Activated T-helper 17 cell treated with anti-CD3 and anti-CD28 coated beads, Interleukin-2, amount 50 U/mL, for 72 hours (primary cell): ENCODE results near the gene ZNF460. TPM values are rescaled to one million over a fixed set of nuclear protein-coding genes. Genes with fewer than 3 reads are reported as not detected.
A peak's percentile ranks its signal among the peaks of the same experiment; 100 is the strongest.

Source experiments
- ATAC-seq: fragments of 150-1000 bp; cut with Tn5 transposase; replicated peaks from 2 replicates; pipeline ENCODE4 v1.10.0; 2021; ENCODE audit warnings: mild to moderate bottlenecking, moderate library complexity
- H3K27ac Mint-ChIP-seq: one replicate; pipeline ENCODE4 v1.8.0; 2022; ENCODE audit warnings: mixed read lengths
- H3K27me3 Mint-ChIP-seq: one replicate; pipeline ENCODE4 v1.8.0; 2022; ENCODE audit warnings: mixed read lengths
- H3K36me3 Mint-ChIP-seq: one replicate; pipeline ENCODE4 v1.8.0; 2022; ENCODE audit warnings: low read depth, mild to moderate bottlenecking, mixed read lengths
- H3K4me1 Mint-ChIP-seq: one replicate; pipeline ENCODE4 v1.8.0; 2022; ENCODE audit warnings: mixed read lengths
- H3K4me3 Mint-ChIP-seq: one replicate; pipeline ENCODE4 v1.8.0; 2022; ENCODE audit warnings: mild to moderate bottlenecking, mixed read lengths
- H3K9me3 Mint-ChIP-seq: one replicate; pipeline ENCODE4 v1.8.0; 2022; ENCODE audit warnings: mixed read lengths
- total RNA-seq, 2 donors: library from RNA; stranded (reverse); gene quantifications; one replicate each; pipeline ENCODE4 v1.2.3, GENCODE V29; 2022

Gene ZNF460
- total RNA-seq, 2 donors from 2014 or later = 90.0 to 130 TPM

- Mint-ChIP-seq H3K9me3 (peaks cover 8% of the 10 kb centered on the region), H3K36me3 (peaks cover 46% of the 10 kb centered on the region), H3K27me3 (no peaks in the 10 kb centered on the region), H3K4me1 (peaks cover 5% of the 10 kb centered on the region), H3K27ac (no peak overlapping the region), H3K4me3 (no peak overlapping the region)
- ATAC-seq = no peak
Observed at GRCh38 chr19:57302727-57303401, 22.6 kb downstream of the ZNF460 start.

DNA sequence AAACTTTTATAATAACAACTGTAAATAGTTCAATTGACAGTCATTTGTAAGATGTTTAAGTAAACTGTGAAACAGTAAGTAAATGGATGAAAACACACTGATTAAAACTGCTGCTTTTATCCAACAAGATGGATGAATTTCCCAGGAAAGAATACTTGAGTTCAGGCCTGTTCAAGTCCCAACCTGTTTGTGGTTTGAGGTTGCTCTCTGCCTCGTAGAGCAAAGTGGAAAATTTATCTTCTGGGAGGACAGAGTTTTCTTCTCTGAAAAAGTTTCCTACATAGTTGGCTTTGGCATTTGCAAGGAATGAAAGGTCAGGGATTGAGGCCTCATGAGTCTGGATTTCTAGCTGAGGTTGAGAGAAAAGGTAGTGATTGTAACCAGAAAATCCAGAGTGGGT, 24.8 kb downstream of the ZNF460 start:
- Mint-ChIP-seq H3K36me3 (peaks cover 44% of the 10 kb centered on the region), H3K4me3 (no peak overlapping the region), H3K27ac (no peak overlapping the region), H3K9me3 (peaks cover 7% of the 10 kb centered on the region), H3K27me3 (no peaks in the 10 kb centered on the region), H3K4me1 (peaks cover 4% of the 10 kb centered on the region)
- no peak for ATAC-seq

GRCh38 chr19:57308514-57308913, 28.2 kb downstream of the ZNF460 start:
- no peaks in the 10 kb centered on the region for H3K27me3 Mint-ChIP-seq
- no peak overlapping the region for H3K4me3 Mint-ChIP-seq
- ATAC-seq = no peak
- H3K9me3 Mint-ChIP-seq = peaks cover 9% of the 10 kb centered on the region
- no peaks in the 10 kb centered on the region for H3K4me1 Mint-ChIP-seq
- no peak overlapping the region for H3K27ac Mint-ChIP-seq
- peaks cover 12% of the 10 kb centered on the region for H3K36me3 Mint-ChIP-seq

- H3K36me3 Mint-ChIP-seq = no peaks in the 10 kb centered on the region
- ATAC-seq = no peak
- peaks cover 7% of the 10 kb centered on the region for H3K27me3 Mint-ChIP-seq
- no peaks in the 10 kb centered on the region for H3K4me1 Mint-ChIP-seq
- H3K4me3 Mint-ChIP-seq = no peak overlapping the region
- H3K9me3 Mint-ChIP-seq = peaks cover 9% of the 10 kb centered on the region
- H3K27ac Mint-ChIP-seq = no peak overlapping the region
Observed at GRCh38 chr19:57310792-57311191, 30.5 kb downstream of the ZNF460 start.

DNA sequence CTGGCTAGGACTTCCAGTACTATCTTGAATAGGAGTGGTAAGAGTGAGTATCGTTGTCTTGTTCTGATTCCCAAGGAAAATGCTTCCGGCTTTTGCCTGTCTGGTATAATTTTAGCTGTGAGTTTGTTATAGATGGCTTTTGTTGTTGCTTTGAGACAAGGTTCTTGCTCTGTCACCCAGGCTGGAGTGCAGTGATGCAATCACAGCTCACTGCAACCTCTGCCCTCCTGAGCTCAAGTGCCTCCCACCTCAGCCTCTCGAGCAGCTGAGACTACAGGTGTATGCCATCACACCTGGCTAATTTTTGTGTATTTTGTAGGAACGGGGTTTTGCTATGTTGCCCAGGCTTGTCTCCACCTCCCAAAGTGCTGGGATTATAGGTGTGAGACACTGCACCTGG, 33.9 kb downstream of the ZNF460 start:
- no peak for ATAC-seq
- Mint-ChIP-seq H3K27me3 (peaks cover 23% of the 10 kb centered on the region), H3K27ac (no peak overlapping the region), H3K9me3 (peaks cover 10% of the 10 kb centered on the region), H3K4me1 (no peaks in the 10 kb centered on the region), H3K36me3 (no peaks in the 10 kb centered on the region), H3K4me3 (no peak overlapping the region)

GRCh38 chr19:57317503-57317902, 37.2 kb downstream of the ZNF460 start:
- peaks cover 5% of the 10 kb centered on the region for H3K9me3 Mint-ChIP-seq
- H3K4me3 Mint-ChIP-seq = no peak overlapping the region
- H3K4me1 Mint-ChIP-seq = peaks cover 8% of the 10 kb centered on the region
- no peak for ATAC-seq
- H3K36me3 Mint-ChIP-seq = peaks cover 2% of the 10 kb centered on the region
- peaks cover 23% of the 10 kb centered on the region for H3K27me3 Mint-ChIP-seq
- H3K27ac Mint-ChIP-seq = no peak overlapping the region

GRCh38 chr19:57319869-57320179, 39.5 kb downstream of the ZNF460 start:
- Mint-ChIP-seq H3K27me3 (peaks cover 23% of the 10 kb centered on the region), H3K4me3 (peak overlapping the region; percentile 94), H3K9me3 (peaks cover 10% of the 10 kb centered on the region), H3K4me1 (peaks cover 12% of the 10 kb centered on the region), H3K27ac (peak overlapping the region; percentile 94), H3K36me3 (peaks cover 25% of the 10 kb centered on the region)
- ATAC-seq = peak; percentile 1

- peak within 1 kb of the TSS; percentile 94 for H3K27ac Mint-ChIP-seq
- H3K9me3 Mint-ChIP-seq = peaks cover 13% of the 10 kb centered on the region
- H3K27me3 Mint-ChIP-seq = peaks cover 20% of the 10 kb centered on the region
- peak within 1 kb of the TSS; percentile 94 for H3K4me3 Mint-ChIP-seq
- H3K4me1 Mint-ChIP-seq = peaks cover 12% of the 10 kb centered on the region
- ATAC-seq = peak; percentile 100
- H3K36me3 Mint-ChIP-seq = peaks cover 31% of the 10 kb centered on the region
Observed at GRCh38 chr19:57320180-57321084, 40.1 kb downstream of the ZNF460 start, which contains the start of gene ZNF543. ZNF543 (plus strand) TSS chr19:57320472; CDS start chr19:57320854, 382 bp downstream.

DNA sequence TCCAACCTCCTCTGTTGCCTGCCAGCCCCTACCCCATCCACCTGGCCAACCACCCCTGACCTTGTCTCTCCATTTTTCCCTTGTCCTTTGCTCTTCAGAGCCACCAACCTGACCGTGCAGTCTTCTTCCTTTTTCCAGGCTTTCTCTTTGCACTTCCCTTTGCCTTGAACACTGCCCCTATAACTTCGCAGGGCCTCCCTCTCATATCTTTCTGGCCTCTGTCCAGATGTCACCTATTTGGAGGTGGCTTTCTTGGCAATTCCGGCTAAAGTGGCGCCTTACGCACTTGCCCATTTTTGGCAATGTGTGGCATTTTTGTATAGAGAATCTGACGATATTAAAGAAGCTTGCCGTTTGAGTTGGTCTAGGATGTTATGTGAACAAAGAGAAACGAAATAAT, 40.8 kb downstream of the ZNF460 start:
- no peak for ATAC-seq
- peak overlapping the region; percentile 94 for H3K27ac Mint-ChIP-seq

DNA sequence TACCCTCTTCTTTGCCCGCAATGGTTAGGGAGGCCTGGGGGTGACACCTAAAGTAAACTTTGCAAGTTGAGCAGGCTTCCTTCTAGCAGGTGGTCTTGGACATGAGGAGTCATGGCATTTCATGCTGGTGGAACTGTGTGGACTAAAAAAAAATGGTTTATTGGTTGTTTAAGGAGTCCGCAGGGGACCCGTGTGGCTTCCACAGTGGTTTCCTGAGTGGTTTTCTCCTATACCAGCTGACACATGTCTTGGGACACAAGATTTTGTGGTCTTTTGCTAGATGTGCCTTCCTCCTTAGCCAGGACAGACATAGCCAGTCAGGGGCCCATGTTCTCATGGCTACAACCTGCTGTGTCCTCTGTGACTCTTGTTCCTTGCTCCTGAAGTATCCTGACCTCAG, 41.5 kb downstream of the ZNF460 start:
- Mint-ChIP-seq H3K4me1 (peaks cover 12% of the 10 kb centered on the region), H3K9me3 (peaks cover 8% of the 10 kb centered on the region), H3K36me3 (peaks cover 44% of the 10 kb centered on the region), H3K4me3 (peak overlapping the region; percentile 94), H3K27ac (peak overlapping the region; percentile 25), H3K27me3 (peaks cover 9% of the 10 kb centered on the region)
- ATAC-seq = no peak

More for the DNA sequence above, 40.8 kb downstream of the ZNF460 start:
- H3K36me3 Mint-ChIP-seq = peaks cover 38% of the 10 kb centered on the region
- peaks cover 12% of the 10 kb centered on the region for H3K4me1 Mint-ChIP-seq
- peaks cover 10% of the 10 kb centered on the region for H3K9me3 Mint-ChIP-seq
- peak overlapping the region; percentile 94 for H3K4me3 Mint-ChIP-seq
- peaks cover 13% of the 10 kb centered on the region for H3K27me3 Mint-ChIP-seq

DNA sequence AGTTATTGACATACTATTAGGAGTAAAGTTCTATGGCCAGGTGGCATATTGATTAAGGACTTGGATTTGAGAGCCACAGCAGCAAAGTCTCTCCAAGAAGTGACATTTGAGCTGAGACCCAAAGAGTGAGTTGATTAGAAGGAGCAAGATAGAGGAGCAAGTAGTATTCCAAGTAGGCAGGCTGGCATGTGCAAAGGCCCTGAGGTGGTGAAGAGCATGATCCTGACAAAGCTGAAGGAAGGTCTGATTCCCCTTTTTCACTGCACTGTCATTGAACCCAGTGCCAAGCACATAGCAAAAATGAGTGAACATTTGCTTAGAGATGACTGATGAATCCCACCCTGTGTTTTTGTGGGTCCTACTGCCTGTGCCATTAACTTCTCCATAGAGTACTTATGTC, 44.7 kb downstream of the ZNF460 start:
- H3K36me3 Mint-ChIP-seq = peaks cover 76% of the 10 kb centered on the region
- no peaks in the 10 kb centered on the region for H3K27me3 Mint-ChIP-seq
- H3K27ac Mint-ChIP-seq = no peak overlapping the region
- H3K9me3 Mint-ChIP-seq = peaks cover 18% of the 10 kb centered on the region
- H3K4me3 Mint-ChIP-seq = no peak overlapping the region
- ATAC-seq = no peak
- H3K4me1 Mint-ChIP-seq = peaks cover 12% of the 10 kb centered on the region

DNA sequence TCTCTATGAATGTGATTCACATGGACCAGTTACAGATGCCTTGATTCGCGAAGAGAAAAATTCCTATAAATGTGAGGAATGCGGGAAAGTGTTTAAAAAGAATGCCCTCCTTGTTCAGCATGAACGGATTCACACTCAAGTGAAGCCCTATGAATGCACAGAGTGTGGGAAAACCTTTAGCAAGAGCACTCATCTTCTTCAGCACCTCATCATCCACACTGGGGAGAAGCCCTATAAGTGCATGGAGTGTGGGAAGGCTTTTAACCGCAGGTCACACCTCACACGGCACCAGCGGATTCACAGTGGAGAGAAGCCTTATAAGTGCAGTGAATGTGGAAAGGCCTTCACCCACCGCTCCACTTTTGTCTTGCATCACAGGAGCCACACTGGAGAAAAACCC, 47.7 kb downstream of the ZNF460 start:
- Mint-ChIP-seq H3K36me3 (peaks cover 73% of the 10 kb centered on the region), H3K27me3 (no peaks in the 10 kb centered on the region), H3K4me1 (no peaks in the 10 kb centered on the region), H3K4me3 (no peak overlapping the region), H3K27ac (no peak overlapping the region), H3K9me3 (peaks cover 14% of the 10 kb centered on the region)
- no peak for ATAC-seq

GRCh38 chr19:57334191-57334590, 53.9 kb downstream of the ZNF460 start:
- Mint-ChIP-seq H3K36me3 (peaks cover 11% of the 10 kb centered on the region), H3K9me3 (peaks cover 4% of the 10 kb centered on the region)

DNA sequence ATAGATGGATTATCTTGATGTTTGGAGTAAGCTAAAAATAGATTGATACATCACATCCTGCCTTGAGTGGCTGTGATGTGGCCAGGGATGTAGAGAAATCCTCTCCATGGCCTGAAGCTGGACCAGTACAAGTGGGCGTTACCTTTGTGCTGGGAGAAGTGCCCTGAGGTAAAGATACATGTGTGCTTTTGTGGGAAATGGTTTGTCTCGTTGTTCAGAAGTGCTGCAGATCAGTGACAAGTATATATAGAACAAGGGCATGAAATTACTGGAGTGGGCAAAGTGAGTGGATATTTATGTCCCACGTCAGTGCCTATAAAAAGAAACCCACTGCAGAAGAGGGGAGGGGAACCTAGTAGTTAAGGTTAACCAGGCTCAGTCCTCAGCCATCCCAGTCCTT, 58.6 kb downstream of the ZNF460 start:
- Mint-ChIP-seq H3K4me1 (no peaks in the 10 kb centered on the region), H3K9me3 (peaks cover 9% of the 10 kb centered on the region), H3K27ac (no peak overlapping the region), H3K36me3 (no peaks in the 10 kb centered on the region), H3K27me3 (no peaks in the 10 kb centered on the region), H3K4me3 (no peak overlapping the region)
- ATAC-seq = no peak

More at GRCh38 chr19:57334191-57334590, 53.9 kb downstream of the ZNF460 start:
- ATAC-seq = no peak
- Mint-ChIP-seq H3K4me3 (no peak overlapping the region), H3K27ac (no peak overlapping the region), H3K27me3 (no peaks in the 10 kb centered on the region), H3K4me1 (no peaks in the 10 kb centered on the region)

- Mint-ChIP-seq H3K36me3 (no peaks in the 10 kb centered on the region), H3K4me3 (no peak overlapping the region), H3K9me3 (peaks cover 5% of the 10 kb centered on the region), H3K4me1 (no peaks in the 10 kb centered on the region), H3K27ac (no peak overlapping the region), H3K27me3 (peaks cover 4% of the 10 kb centered on the region)
- no peak for ATAC-seq
Observed at GRCh38 chr19:57342582-57342981, 62.3 kb downstream of the ZNF460 start.
